HG03097 (cell line): ENCODE measurements around the gene RHOG.

ENCODE experiments used
- ATAC-seq: cut with Tn5 transposase; IDR thresholded peaks from one replicate; pipeline ENCODE4 v1.9.1; 2021; ENCODE audit not compliant: unreplicated experiment, low FRiP score

Gene RHOG

GRCh38 chr11:3860375-3860774 lies 19.6 kb upstream of the RHOG start:
- ATAC-seq, result no peak

GRCh38 chr11:3859373-3859881 lies 18.7 kb upstream of the RHOG start:
- no peak for ATAC-seq

- no peak for ATAC-seq
Observed at GRCh38 chr11:3857628-3858027, 16.9 kb upstream of the RHOG start.

- no peak for ATAC-seq
Observed at GRCh38 chr11:3856856-3857553, 16.2 kb upstream of the RHOG start.

- ATAC-seq, result peak; percentile 17
Observed at GRCh38 chr11:3855808-3856491, 15.2 kb upstream of the RHOG start.

GRCh38 chr11:3854977-3855807 lies 14.4 kb upstream of the RHOG start, which contains the start of gene STIM1:
Gene STIM1 (plus strand): TSS chr11:3855664. CDS start chr11:3856271, 607 bp downstream.
- ATAC-seq, result peak; percentile 54

GRCh38 chr11:3854660-3854976 lies 13.9 kb upstream of the RHOG start:
- ATAC-seq, result peak; percentile 10

GRCh38 chr11:3853899-3854659 lies 13.3 kb upstream of the RHOG start:
- ATAC-seq, result peak; percentile 31

GRCh38 chr11:3853545-3853842 lies 12.7 kb upstream of the RHOG start:
- ATAC-seq, result no peak

- ATAC-seq, result no peak
Observed at GRCh38 chr11:3849297-3849874, 8.6 kb upstream of the RHOG start.

- no peak for ATAC-seq
Observed at GRCh38 chr11:3845670-3846069, 4.9 kb upstream of the RHOG start.

- no peak for ATAC-seq
Observed at GRCh38 chr11:3845246-3845645, 4.5 kb upstream of the RHOG start.

GRCh38 chr11:3843326-3843725 lies 2.6 kb upstream of the RHOG start:
- ATAC-seq, result no peak

- peak; percentile 51 for ATAC-seq
Observed at GRCh38 chr11:3841426-3842350, 929 bp upstream of the RHOG start.

- no peak for ATAC-seq
Observed at GRCh38 chr11:3840004-3840869, 522 bp downstream of the RHOG start.

- ATAC-seq, result no peak
Observed at GRCh38 chr11:3838504-3838903, 2.3 kb downstream of the RHOG start.

- ATAC-seq, result no peak
Observed at GRCh38 chr11:3837793-3838192, 3.0 kb downstream of the RHOG start.

GRCh38 chr11:3836903-3837302 lies 3.9 kb downstream of the RHOG start:
- ATAC-seq, result no peak
